Breast epithelium (tissue), 4 donors: Measurements from ENCODE around the gene MME. TPM values are rescaled to one million over a fixed set of nuclear protein-coding genes. Genes with fewer than 3 reads are reported as not detected.

Experiments
- DNase-seq, 2 donors: peaks; one replicate each; pipeline ENCODE4 v3.0.0-alpha.2; 2019; ENCODE audit warnings: low spot score in 2 of 2
- H3K27ac ChIP-seq, 2 donors: fragments of 200-600 bp; sonication (generic) in 1 of 2; one replicate each; pipeline ENCODE4 v1.5.1; 2016 to 2019; ENCODE audit warnings: mild to moderate bottlenecking in 1 of 2
- H3K27me3 ChIP-seq, 2 donors: fragments of 200-600 bp; sonication (generic) in 1 of 2; one replicate each; pipeline versions ENCODE4 v1.5.1 to v1.6.0; 2017 to 2019; ENCODE audit warnings: control low read depth in 1 of 2, mild to moderate bottlenecking in 1 of 2
- H3K36me3 ChIP-seq: fragments of 200-600 bp; one replicate; pipeline ENCODE4 v1.5.1; 2019
- H3K4me1 ChIP-seq, 2 donors: fragments of 200-600 bp; sonication (generic); one replicate each; pipeline ENCODE4 v1.5.1; 2016 to 2019; ENCODE audit warnings: control low read depth in 1 of 2
- H3K4me3 ChIP-seq, 3 donors: fragments of 200-600 bp; sonication (generic); 1 replicate in 2 of 3; 2 replicates in 1 of 3; pipeline ENCODE4 v1.5.1; 2016 to 2019; ENCODE audit warnings: mild to moderate bottlenecking in 3 of 3, moderate library complexity in 2 of 3
- H3K9me3 ChIP-seq, 2 donors: fragments of 200-600 bp; sonication (generic) in 1 of 2; one replicate each; pipeline ENCODE4 v1.5.1; 2016 to 2019; ENCODE audit warnings: control low read depth in 1 of 2
- POLR2A ChIP-seq: fragments of 450-650 bp; IDR thresholded peaks from one replicate; pipeline ENCODE4 v1.6.1; 2016; ENCODE audit warnings: antibody characterized with exemption, mild to moderate bottlenecking, moderate library complexity
- POLR2AphosphoS5 ChIP-seq, 3 donors: sonication (generic); formaldehyde crosslinking; IDR thresholded peaks; one replicate each; pipeline ENCODE4 v1.6.1; 2017; ENCODE audit warnings: antibody characterized with exemption in 3 of 3
- intact Hi-C: fragments of 100-400 bp; cut with DNase I; formaldehyde crosslinking; loops from one replicate; pipeline ENCODE4 v1.15.1; 2023; ENCODE audit warnings: low total_unique reads
- total RNA-seq, 3 donors: library from RNA; depleted of rRNA; stranded (reverse); fragments of >200 nt; gene quantifications; one replicate each; pipeline ENCODE4 v1.1.0, GENCODE V29; 2016
- TF ChIP-seq, protein P1 (sequence below), 3 donors: fragments of 450-650 bp; IDR thresholded peaks; one replicate each; pipeline ENCODE4 v1.5.1; 2016 to 2017; ENCODE audit warnings: antibody characterized with exemption in 3 of 3, mild to moderate bottlenecking in 3 of 3, moderate library complexity in 3 of 3

MME gene
- total RNA-seq, 3 donors from 2014 or later: 114 to 155 (median 119) TPM

DNA sequence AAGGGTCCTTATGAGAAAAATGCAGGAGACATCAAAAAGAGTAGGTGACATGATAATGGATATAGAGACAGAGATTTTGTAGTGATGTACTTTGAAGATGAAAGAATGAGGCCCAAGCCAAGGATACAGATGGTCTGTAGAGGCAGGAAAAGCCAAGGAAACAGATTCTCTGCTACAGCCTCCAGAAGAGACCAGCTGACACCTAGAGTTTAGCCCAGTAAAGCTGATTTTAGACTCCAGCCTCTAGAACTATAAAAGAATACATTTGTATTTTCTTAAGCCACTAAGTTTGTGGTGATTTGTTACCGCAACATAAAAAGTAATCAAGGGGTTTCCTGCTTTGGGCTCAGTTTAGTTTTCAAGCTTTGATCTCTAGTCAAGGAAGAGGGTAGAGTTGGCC, 148.6 kb downstream of the MME start:
- Histone ChIP-seq H3K4me1 (no peaks in the 10 kb centered on the region), H3K27me3 (no peaks in the 10 kb centered on the region), H3K4me3 (no peak overlapping the region), H3K9me3 (no peaks in the 10 kb centered on the region), H3K27ac (no peak overlapping the region), H3K36me3 (no peaks in the 10 kb centered on the region)
- no peak for DNase-seq
- intact Hi-C loops: no loop called here
- TF ChIP-seq POLR2A: no peak
- TF ChIP-seq, protein P1, sequence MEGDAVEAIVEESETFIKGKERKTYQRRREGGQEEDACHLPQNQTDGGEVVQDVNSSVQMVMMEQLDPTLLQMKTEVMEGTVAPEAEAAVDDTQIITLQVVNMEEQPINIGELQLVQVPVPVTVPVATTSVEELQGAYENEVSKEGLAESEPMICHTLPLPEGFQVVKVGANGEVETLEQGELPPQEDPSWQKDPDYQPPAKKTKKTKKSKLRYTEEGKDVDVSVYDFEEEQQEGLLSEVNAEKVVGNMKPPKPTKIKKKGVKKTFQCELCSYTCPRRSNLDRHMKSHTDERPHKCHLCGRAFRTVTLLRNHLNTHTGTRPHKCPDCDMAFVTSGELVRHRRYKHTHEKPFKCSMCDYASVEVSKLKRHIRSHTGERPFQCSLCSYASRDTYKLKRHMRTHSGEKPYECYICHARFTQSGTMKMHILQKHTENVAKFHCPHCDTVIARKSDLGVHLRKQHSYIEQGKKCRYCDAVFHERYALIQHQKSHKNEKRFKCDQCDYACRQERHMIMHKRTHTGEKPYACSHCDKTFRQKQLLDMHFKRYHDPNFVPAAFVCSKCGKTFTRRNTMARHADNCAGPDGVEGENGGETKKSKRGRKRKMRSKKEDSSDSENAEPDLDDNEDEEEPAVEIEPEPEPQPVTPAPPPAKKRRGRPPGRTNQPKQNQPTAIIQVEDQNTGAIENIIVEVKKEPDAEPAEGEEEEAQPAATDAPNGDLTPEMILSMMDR (IDR thresholded peaks at IDR 0.05): no peak
- no peak for TF ChIP-seq POLR2AphosphoS5 (IDR thresholded peaks at IDR 0.05)

DNA sequence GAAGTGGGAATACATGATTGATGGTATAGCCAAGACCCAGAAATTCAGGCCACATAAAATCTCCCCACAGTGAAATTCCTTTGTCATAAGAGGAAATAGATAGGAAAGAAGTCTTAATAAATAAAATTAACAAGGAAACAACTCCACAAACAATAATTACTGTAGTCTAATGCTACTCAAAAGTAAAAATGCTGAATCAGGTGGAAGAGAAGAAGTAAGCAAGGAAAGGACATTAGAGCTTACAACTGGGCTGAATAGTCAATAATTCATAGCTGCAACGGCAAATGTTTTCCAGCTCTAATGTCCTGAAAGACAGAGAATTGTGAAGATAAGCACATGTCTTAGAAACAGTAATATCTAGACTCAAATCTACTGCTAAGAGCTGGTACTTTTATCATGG, 149.0 kb downstream of the MME start:
- H3K36me3 ChIP-seq: no peaks in the 10 kb centered on the region
- no peaks in the 10 kb centered on the region for H3K9me3 ChIP-seq
- no peak for DNase-seq
- intact Hi-C loops: no loop called here
- H3K4me3 ChIP-seq: no peak overlapping the region
- no peaks in the 10 kb centered on the region for H3K27me3 ChIP-seq
- TF ChIP-seq POLR2A (no peak), POLR2AphosphoS5 (IDR thresholded peaks at IDR 0.05) (no peak)
- TF ChIP-seq, protein P1 (IDR thresholded peaks at IDR 0.05): no peak
- no peak overlapping the region for H3K27ac ChIP-seq
- H3K4me1 ChIP-seq: peaks cover 0 to 4% of the 10 kb centered on the region in 2 donors

DNA sequence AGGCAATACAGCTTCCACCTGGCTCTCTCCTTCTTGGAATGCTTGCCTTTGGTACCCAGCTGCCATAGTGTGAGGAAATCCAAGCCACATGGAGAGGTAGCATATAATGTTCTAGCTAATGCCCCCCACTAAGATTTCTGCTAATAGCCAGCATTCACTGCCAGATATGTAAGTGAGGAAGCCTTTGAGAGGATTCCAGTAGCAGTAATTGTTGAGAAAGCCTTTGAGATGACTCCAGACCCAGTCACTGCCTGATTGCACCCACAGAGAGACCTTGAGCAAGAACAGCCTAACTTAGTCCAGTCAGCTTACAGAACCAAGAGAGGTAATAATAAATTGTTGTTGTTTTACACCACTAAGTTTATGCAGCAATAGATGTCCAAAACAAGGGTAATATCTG, 150.3 kb downstream of the MME start:
- H3K9me3 ChIP-seq: no peaks in the 10 kb centered on the region
- no peak overlapping the region for H3K27ac ChIP-seq
- TF ChIP-seq POLR2AphosphoS5 (IDR thresholded peaks at IDR 0.05) (no peak), POLR2A (no peak)
- TF ChIP-seq, protein P1 (IDR thresholded peaks at IDR 0.05): no peak
- intact Hi-C loops: no loop called here
- no peak for DNase-seq
- no peaks in the 10 kb centered on the region for H3K27me3 ChIP-seq
- peaks cover 0 to 5% of the 10 kb centered on the region in 2 donors for H3K4me1 ChIP-seq
- H3K4me3 ChIP-seq: no peak overlapping the region
- H3K36me3 ChIP-seq: no peaks in the 10 kb centered on the region

DNA sequence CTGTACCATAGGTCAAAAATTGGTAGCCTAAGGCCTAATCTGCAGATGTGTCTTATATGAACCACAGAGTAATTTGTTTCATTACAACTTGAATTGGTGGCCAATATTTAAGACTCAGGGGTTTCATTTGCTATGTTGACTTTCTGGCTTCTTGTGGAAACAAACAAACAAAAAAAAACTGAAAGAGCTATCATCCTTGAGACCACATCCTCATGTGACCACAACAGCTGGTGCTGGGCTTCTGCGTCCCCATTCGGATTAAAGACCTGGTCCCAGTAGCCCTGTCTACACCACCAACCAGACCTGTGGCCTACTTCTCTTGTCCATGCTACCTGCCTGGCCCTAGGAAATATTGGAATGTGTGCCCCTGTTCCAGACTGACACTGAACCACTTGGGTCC, 151.7 kb downstream of the MME start:
- no peaks in the 10 kb centered on the region for H3K9me3 ChIP-seq

DNA sequence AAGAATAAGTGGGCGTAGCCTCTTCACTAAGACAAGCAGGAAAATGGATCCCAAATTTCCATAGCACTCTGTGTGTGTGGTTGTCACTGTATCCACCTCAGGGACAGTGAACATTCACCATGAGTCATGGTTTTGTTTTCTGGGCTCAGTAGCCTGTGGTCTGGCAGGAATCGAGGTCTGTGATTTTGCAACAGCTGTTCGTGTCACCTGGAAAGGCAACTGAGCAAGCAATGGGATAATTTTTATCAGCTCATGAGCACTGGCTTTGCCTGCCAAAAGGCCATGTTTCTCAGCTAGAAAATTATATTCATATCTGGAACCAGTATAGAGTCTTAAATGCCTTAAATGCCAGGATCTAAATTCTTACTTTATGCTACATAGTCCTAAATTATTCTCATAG, 152.5 kb downstream of the MME start:
- intact Hi-C loops: loop anchor here (2.0 kb wide), 1 partner anchor 60 kb away; no protein-coding TSS in a partner anchor
- Histone ChIP-seq H3K27me3 (no peaks in the 10 kb centered on the region), H3K4me1 (peaks cover 0 to 5% of the 10 kb centered on the region in 2 donors), H3K9me3 (no peaks in the 10 kb centered on the region), H3K36me3 (no peaks in the 10 kb centered on the region), H3K27ac (peak overlapping the region; percentile 85 to 89), H3K4me3 (no peak overlapping the region)
- DNase-seq: peak in 1 of 2 donors; percentile 85
- TF ChIP-seq, protein P1 (IDR thresholded peaks at IDR 0.05): no peak
- TF ChIP-seq POLR2AphosphoS5 (IDR thresholded peaks at IDR 0.05) (peak; percentile 48 to 73 (median 48)), POLR2A (no peak)

More for the DNA sequence above, 151.7 kb downstream of the MME start:
- Histone ChIP-seq H3K27me3 (no peaks in the 10 kb centered on the region), H3K36me3 (no peaks in the 10 kb centered on the region), H3K27ac (peak overlapping the region; percentile 85 to 89), H3K4me1 (peaks cover 0 to 5% of the 10 kb centered on the region in 2 donors), H3K4me3 (no peak overlapping the region)
- no peak for DNase-seq
- TF ChIP-seq, protein P1 (IDR thresholded peaks at IDR 0.05): no peak
- TF ChIP-seq POLR2A (no peak), POLR2AphosphoS5 (IDR thresholded peaks at IDR 0.05) (no peak)
- intact Hi-C loops: loop anchor here (2.0 kb wide), 1 partner anchor 59 kb away; no protein-coding TSS in a partner anchor
